ENCODE data around the gene CFAP54.

Gene CFAP54

GRCh38 chr12:96752211-96752610, 262.8 kb downstream of the CFAP54 start:
- no peak for DNase-seq

- no peak for DNase-seq
Measured at GRCh38 chr12:96766232-96766631, 276.9 kb downstream of the CFAP54 start.

GRCh38 chr12:96769400-96769799, 280.0 kb downstream of the CFAP54 start:
- DNase-seq, result no peak

GRCh38 chr12:96770219-96771102, 281.1 kb downstream of the CFAP54 start:
- DNase-seq, result no peak

GRCh38 chr12:96773031-96773430, 283.7 kb downstream of the CFAP54 start:
- no peak for DNase-seq

- DNase-seq, result peak; percentile 61
Measured at GRCh38 chr12:96774496-96775256, 285.3 kb downstream of the CFAP54 start.

- no peak for DNase-seq
Measured at GRCh38 chr12:96776908-96777307, 287.5 kb downstream of the CFAP54 start.

- no peak for DNase-seq
Measured at GRCh38 chr12:96780330-96780729, 291.0 kb downstream of the CFAP54 start.

GRCh38 chr12:96786791-96787190, 297.4 kb downstream of the CFAP54 start:
- DNase-seq, result no peak

GRCh38 chr12:96803969-96804368, 314.6 kb downstream of the CFAP54 start:
- no peak for DNase-seq

- DNase-seq, result no peak
Measured at GRCh38 chr12:96806272-96806671, 316.9 kb downstream of the CFAP54 start.

- no peak for DNase-seq
Measured at GRCh38 chr12:96807741-96808140, 318.4 kb downstream of the CFAP54 start.

- DNase-seq, result no peak
Measured at GRCh38 chr12:96808587-96808986, 319.2 kb downstream of the CFAP54 start.

GRCh38 chr12:96809522-96809921, 320.1 kb downstream of the CFAP54 start:
- DNase-seq, result no peak

- no peak for DNase-seq
Measured at GRCh38 chr12:96810057-96810456, 320.7 kb downstream of the CFAP54 start.

- no peak for DNase-seq
Measured at GRCh38 chr12:96810477-96810876, 321.1 kb downstream of the CFAP54 start.

GRCh38 chr12:96811083-96811482, 321.7 kb downstream of the CFAP54 start:
- peak; percentile 67 for DNase-seq

- DNase-seq, result no peak
Measured at GRCh38 chr12:96812153-96812552, 322.8 kb downstream of the CFAP54 start.

- DNase-seq, result no peak
Measured at GRCh38 chr12:96814200-96814599, 324.8 kb downstream of the CFAP54 start.

GRCh38 chr12:96821592-96821991, 332.2 kb downstream of the CFAP54 start:
- DNase-seq, result no peak

- DNase-seq, result no peak
Measured at GRCh38 chr12:96822641-96823040, 333.3 kb downstream of the CFAP54 start.

- DNase-seq, result no peak
Measured at GRCh38 chr12:96824074-96824837, 334.9 kb downstream of the CFAP54 start.

GRCh38 chr12:96824838-96825236, 335.5 kb downstream of the CFAP54 start:
- DNase-seq, result no peak
